K562 (cell line): Measurements from ENCODE around the gene NT5C1A. TPM values are rescaled to one million over a fixed set of nuclear protein-coding genes. Genes with fewer than 3 reads are reported as not detected.
A peak's percentile ranks its signal among the peaks of the same experiment; 100 is the strongest.

Experiments
- BACH1 ChIP-seq: fragments of 200-800 bp; sonication (Bioruptor generic); IDR thresholded peaks from 2 replicates; pipeline ENCODE4 v1.6.1; 2016; ENCODE audit warnings: missing genetic modification characterization, missing compliant biosample characterization
- CHAMP1 ChIP-seq: fragments of 450-650 bp; IDR thresholded peaks from 2 replicates; pipeline ENCODE4 v1.6.1; 2016; ENCODE audit warnings: mild to moderate bottlenecking
- E2F3 ChIP-seq: fragments of 250-450 bp; sonication (Bioruptor Pico); IDR thresholded peaks from 2 replicates; pipeline ENCODE4 v1.4.0; 2020; ENCODE audit warnings: mild to moderate bottlenecking
- FOS ChIP-seq: IDR thresholded peaks from 3 replicates; pipeline ENCODE4 v1.6.1; 2011; ENCODE audit not compliant: insufficient read length; ENCODE audit errors: extremely low read depth
- FOXP1 ChIP-seq: sonication (generic); formaldehyde crosslinking; IDR thresholded peaks from 2 replicates; pipeline ENCODE4 v1.8.0; 2022; ENCODE audit warnings: mild to moderate bottlenecking, missing genetic modification reagents
- RNF219 ChIP-seq: fragments of 250-450 bp; sonication (Bioruptor Pico); IDR thresholded peaks from 2 replicates; pipeline ENCODE4 v1.5.0; 2022; ENCODE audit warnings: mild to moderate bottlenecking
- RREB1 ChIP-seq: fragments of 250-450 bp; sonication (Bioruptor Pico); IDR thresholded peaks from 2 replicates; pipeline ENCODE4 v1.4.0; 2020
- TAF7 ChIP-seq: fragments of 450-650 bp; IDR thresholded peaks from 2 replicates; pipeline ENCODE4 v1.6.1; 2016; ENCODE audit warnings: missing genetic modification characterization, missing compliant biosample characterization
- TCF15 ChIP-seq: fragments of 250-450 bp; sonication (Bioruptor Pico); IDR thresholded peaks from 2 replicates; pipeline ENCODE4 v1.8.0; 2022; ENCODE audit warnings: moderate library complexity, mild to moderate bottlenecking, inconsistent platforms
- TOE1 ChIP-seq, 2 experiments: fragments of 450-650 bp in 1 of 2; sonication (generic) in 1 of 2; formaldehyde crosslinking in 1 of 2; IDR thresholded peaks; 2 replicates each; pipeline versions ENCODE4 v1.7.1 to v1.8.0; 2016 to 2022; ENCODE audit warnings: borderline replicate concordance in 2 of 2, mild to moderate bottlenecking in 2 of 2, antibody characterized with exemption in 1 of 2, inconsistent platforms in 1 of 2, low read depth in 1 of 2, missing genetic modification reagents in 1 of 2, moderate library complexity in 1 of 2
- ZBTB26 ChIP-seq: fragments of 450-650 bp; formaldehyde crosslinking; IDR thresholded peaks from 2 replicates; pipeline ENCODE4 v1.4.0; 2022; ENCODE audit warnings: missing genetic modification characterization
- ZBTB33 ChIP-seq: sonication (generic); formaldehyde crosslinking; IDR thresholded peaks from 2 replicates; pipeline ENCODE4 v1.8.1; 2023; ENCODE audit warnings: mild to moderate bottlenecking, missing genetic modification reagents
- polyA plus RNA-seq, 8 experiments: library from polyadenylated mRNA; depleted of rRNA in 4 of 8; stranded (reverse) in 5 of 8; unstranded in 3 of 8; fragments of >200 nt; fragmentation: Nextera tagmentation in 2 of 8; fragmentation: Illumina TruSeq in 1 of 8; extraction: Ambion mirVana in 2 of 8; extraction: Trizol in 1 of 8; gene quantifications; 2 replicates each; pipeline versions ENCODE4 v1.2.1 to v1.2.3, GENCODE V29; 2011 to 2014; ENCODE audit warnings: inconsistent platforms in 1 of 8, missing spikeins in 1 of 8
- total RNA-seq, 7 experiments: library from RNA; depleted of rRNA in 6 of 7; stranded (reverse); fragments of >200 nt in 6 of 7; fragmentation: Illumina TruSeq in 2 of 7; extraction: Trizol in 2 of 7; gene quantifications; 2 replicates each; pipeline versions ENCODE4 v1.2.1 to v1.2.3, GENCODE V29; 2011 to 2021; ENCODE audit warnings: low replicate concordance in 1 of 7

The NT5C1A gene
- total and polyA plus RNA-seq, 9 of the 15 experiments (the other 6 are each of a cell fraction or from before 2014, with no cell fraction given) = not detected

- TF ChIP-seq ZBTB33 (CRISPR knock-in tag) = no peak
- TF ChIP-seq RREB1 (CRISPR knock-in tag) = 0 out of 2 replicates have a peak, but pooled peaks have one; percentile 47
- TF ChIP-seq TAF7 (tag) = no peak
- TF ChIP-seq ZBTB26 (CRISPR knock-in tag) = peak; percentile 62; the same call in 1 of the 2 replicates
- no peak for TF ChIP-seq BACH1
- TF ChIP-seq TOE1 (IDR thresholded peaks at IDR 0.05; ENCODE audit: borderline replicate concordance) = 0 out of 2 replicates have a peak, but pooled peaks have one; percentile 51
- no peak for TF ChIP-seq TOE1 (CRISPR knock-in tag; IDR thresholded peaks at IDR 0.05; ENCODE audit: borderline replicate concordance, low read depth)
- TF ChIP-seq FOS = no peak
- no peak for TF ChIP-seq TCF15 (CRISPR knock-in tag)
- TF ChIP-seq RNF219 = no peak
- no peak for TF ChIP-seq FOXP1 (CRISPR knock-in tag)
- TF ChIP-seq E2F3 (CRISPR knock-in tag) = no peak
- no peak for TF ChIP-seq CHAMP1
Observed at GRCh38 chr1:39657923-39658485, 13.9 kb downstream of the NT5C1A start (continued).
